HepG2 (cell line): Measurements from ENCODE around the gene ELAVL3. TPM values are rescaled to one million over a fixed set of nuclear protein-coding genes. Genes with fewer than 3 reads are reported as not detected.
A peak's percentile ranks its signal among the peaks of the same experiment; 100 is the strongest.

Experiments used
- CEBPG ChIP-seq: IDR thresholded peaks from 2 replicates; pipeline ENCODE4 v1.6.1; 2016
- GATAD2A ChIP-seq: IDR thresholded peaks from 2 replicates; pipeline ENCODE4 v1.6.1; 2016
- HMGXB4 ChIP-seq, 2 experiments: sonication (generic) in 1 of 2; formaldehyde crosslinking in 1 of 2; IDR thresholded peaks; 2 replicates each; pipeline versions ENCODE4 v1.4.0 to v1.6.1; 2018 to 2020; ENCODE audit warnings: missing genetic modification reagents in 2 of 2, borderline replicate concordance in 1 of 2, low read depth in 1 of 2, mild to moderate bottlenecking in 1 of 2, missing biosample characterization in 1 of 2
- HNRNPLL ChIP-seq: fragments of 200-400 bp; formaldehyde crosslinking; IDR thresholded peaks from 2 replicates; pipeline ENCODE4 v1.6.1; 2017; ENCODE audit warnings: mild to moderate bottlenecking, low read depth, low read length; ENCODE audit not compliant: poor library complexity, severe bottlenecking
- NFYB ChIP-seq: sonication (generic); formaldehyde crosslinking; IDR thresholded peaks from 2 replicates; pipeline ENCODE4 v1.4.0; 2020; ENCODE audit warnings: missing genetic modification reagents
- PATZ1 ChIP-seq: sonication (generic); formaldehyde crosslinking; IDR thresholded peaks from 2 replicates; pipeline ENCODE4 v1.4.0; 2020; ENCODE audit warnings: missing genetic modification reagents
- SMC3 ChIP-seq: IDR thresholded peaks from 2 replicates; pipeline ENCODE4 v1.6.1; 2011; ENCODE audit warnings: low read length, improper control_type of control experiment
- SRY ChIP-seq: sonication (generic); formaldehyde crosslinking; IDR thresholded peaks from 2 replicates; pipeline ENCODE4 v1.8.0; 2022; ENCODE audit warnings: mild to moderate bottlenecking, missing genetic modification reagents
- TFDP2 ChIP-seq: sonication (generic); formaldehyde crosslinking; IDR thresholded peaks from 2 replicates; pipeline ENCODE4 v1.4.0; 2020; ENCODE audit warnings: missing genetic modification reagents
- THYN1 ChIP-seq: sonication (generic); formaldehyde crosslinking; IDR thresholded peaks from 2 replicates; pipeline ENCODE4 v1.8.1; 2023; ENCODE audit warnings: low read depth, mild to moderate bottlenecking, moderate library complexity, missing genetic modification reagents, borderline replicate concordance
- ZBTB37 ChIP-seq: sonication (generic); formaldehyde crosslinking; IDR thresholded peaks from 2 replicates; pipeline ENCODE4 v1.4.0; 2020; ENCODE audit warnings: mild to moderate bottlenecking, missing genetic modification reagents
- ZNF121 ChIP-seq: sonication (generic); formaldehyde crosslinking; IDR thresholded peaks from 2 replicates; pipeline ENCODE4 v1.5.0; 2020; ENCODE audit warnings: mild to moderate bottlenecking, missing genetic modification reagents
- polyA plus RNA-seq, 8 experiments: library from polyadenylated mRNA; depleted of rRNA in 3 of 8; stranded (reverse) in 7 of 8; unstranded in 1 of 8; fragments of >200 nt; fragmentation: Illumina TruSeq in 4 of 8; extraction: Trizol in 4 of 8; gene quantifications; 2 replicates each; pipeline versions ENCODE4 v1.2.1 to v1.2.3, GENCODE V29; 2011 to 2016; ENCODE audit warnings: low read depth in 4 of 8, missing spikeins in 1 of 8, mixed read lengths in 1 of 8; ENCODE audit not compliant: insufficient read depth in 1 of 8
- total RNA-seq, 5 experiments: library from RNA; depleted of rRNA; stranded (reverse); fragments of >200 nt; fragmentation: Illumina TruSeq; extraction: Trizol; gene quantifications; 2 replicates each; pipeline ENCODE4 v1.2.3, GENCODE V29; 2016; ENCODE audit warnings: low read depth in 1 of 5
- TF ChIP-seq, protein P1 (sequence below): sonication (generic); formaldehyde crosslinking; IDR thresholded peaks from 2 replicates; pipeline ENCODE4 v1.4.0; 2020; ENCODE audit warnings: mild to moderate bottlenecking, missing genetic modification reagents, borderline replicate concordance
- TF ChIP-seq, protein P2 (sequence below): sonication (generic); formaldehyde crosslinking; IDR thresholded peaks from 2 replicates; pipeline ENCODE4 v1.4.0; 2020; ENCODE audit warnings: missing genetic modification reagents, borderline replicate concordance

ELAVL3 gene
- total and polyA plus RNA-seq, 2 of the 13 experiments (the other 11 are each of a cell fraction or from before 2014, with no cell fraction given) = 0.03 TPM; not detected in 1

DNA sequence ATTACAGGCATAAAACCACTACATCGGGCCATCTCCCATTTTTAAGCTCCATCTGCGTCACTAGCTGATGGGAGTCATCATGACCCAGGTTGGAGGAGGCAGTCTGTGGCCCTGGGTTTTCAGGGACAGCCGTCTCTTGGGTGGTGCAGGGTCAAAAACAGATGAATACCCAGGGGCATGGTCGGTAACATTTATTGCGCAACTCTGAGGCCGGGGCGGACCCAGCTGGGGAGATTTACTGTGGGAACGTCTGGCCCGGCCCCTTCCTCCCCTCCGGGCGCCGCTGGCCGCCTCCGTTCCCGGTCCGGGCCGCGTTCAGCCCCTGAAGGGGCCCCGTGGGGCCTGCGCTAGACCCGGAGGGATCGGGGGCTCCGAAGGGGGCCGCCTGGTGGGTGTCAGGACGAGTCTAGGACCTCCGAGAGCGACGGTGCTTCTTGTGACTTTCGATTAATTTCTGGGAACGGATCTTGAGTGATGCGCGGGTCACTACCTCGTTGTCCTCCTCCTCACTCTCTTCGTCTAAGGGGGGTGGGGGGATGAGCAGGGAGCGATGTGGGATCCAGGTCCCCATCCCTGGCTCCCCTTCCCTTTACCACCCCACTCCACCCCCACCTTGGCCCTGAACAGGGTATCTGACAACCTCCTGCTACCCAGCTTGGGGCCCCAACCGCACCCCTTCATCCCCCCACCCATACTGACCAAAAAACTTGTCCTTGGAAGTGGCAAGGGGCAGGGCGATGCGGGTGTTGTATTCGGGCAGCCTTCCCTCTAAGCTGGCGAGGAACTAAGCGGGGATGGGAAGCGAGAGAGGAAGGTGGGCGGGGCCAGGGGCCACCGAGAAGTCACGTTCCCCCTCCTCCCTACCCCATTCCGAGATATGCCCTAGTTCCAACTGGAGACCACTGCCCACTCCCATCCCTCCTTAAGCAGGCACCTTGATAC is 60.1 kb downstream of the ELAVL3 start (continued):
- TF ChIP-seq TFDP2 (CRISPR knock-in tag) (no peak), ZBTB37 (no peak), GATAD2A (CRISPR knock-in tag) (peak; percentile 41; the same call in 1 of the 2 replicates), CEBPG (CRISPR knock-in tag) (peak; percentile 93), NFYB (CRISPR knock-in tag) (no peak), SMC3 (peak; percentile 4; the same call in 1 of the 2 replicates), ZNF121 (CRISPR knock-in tag) (peak; percentile 16; the same call in 1 of the 2 replicates), SRY (CRISPR knock-in tag) (no peak), THYN1 (CRISPR knock-in tag) (no peak), HMGXB4 (CRISPR knock-in tag; IDR thresholded peaks at IDR 0.05; ENCODE audit: borderline replicate concordance in 1 of 2, low read depth in 1 of 2) (no peak), HNRNPLL (peak; percentile 53), PATZ1 (CRISPR knock-in tag) (peak; percentile 57; the same call in 1 of the 2 replicates)
- TF ChIP-seq, protein P1, sequence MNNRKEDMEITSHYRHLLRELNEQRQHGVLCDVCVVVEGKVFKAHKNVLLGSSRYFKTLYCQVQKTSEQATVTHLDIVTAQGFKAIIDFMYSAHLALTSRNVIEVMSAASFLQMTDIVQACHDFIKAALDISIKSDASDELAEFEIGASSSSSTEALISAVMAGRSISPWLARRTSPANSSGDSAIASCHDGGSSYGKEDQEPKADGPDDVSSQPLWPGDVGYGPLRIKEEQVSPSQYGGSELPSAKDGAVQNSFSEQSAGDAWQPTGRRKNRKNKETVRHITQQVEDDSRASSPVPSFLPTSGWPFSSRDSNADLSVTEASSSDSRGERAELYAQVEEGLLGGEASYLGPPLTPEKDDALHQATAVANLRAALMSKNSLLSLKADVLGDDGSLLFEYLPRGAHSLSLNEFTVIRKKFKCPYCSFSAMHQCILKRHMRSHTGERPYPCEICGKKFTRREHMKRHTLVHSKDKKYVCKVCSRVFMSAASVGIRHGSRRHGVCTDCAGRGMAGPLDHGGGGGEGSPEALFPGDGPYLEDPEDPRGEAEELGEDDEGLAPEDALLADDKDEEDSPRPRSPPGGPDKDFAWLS (CRISPR knock-in tag) = no peak
- TF ChIP-seq, protein P2, sequence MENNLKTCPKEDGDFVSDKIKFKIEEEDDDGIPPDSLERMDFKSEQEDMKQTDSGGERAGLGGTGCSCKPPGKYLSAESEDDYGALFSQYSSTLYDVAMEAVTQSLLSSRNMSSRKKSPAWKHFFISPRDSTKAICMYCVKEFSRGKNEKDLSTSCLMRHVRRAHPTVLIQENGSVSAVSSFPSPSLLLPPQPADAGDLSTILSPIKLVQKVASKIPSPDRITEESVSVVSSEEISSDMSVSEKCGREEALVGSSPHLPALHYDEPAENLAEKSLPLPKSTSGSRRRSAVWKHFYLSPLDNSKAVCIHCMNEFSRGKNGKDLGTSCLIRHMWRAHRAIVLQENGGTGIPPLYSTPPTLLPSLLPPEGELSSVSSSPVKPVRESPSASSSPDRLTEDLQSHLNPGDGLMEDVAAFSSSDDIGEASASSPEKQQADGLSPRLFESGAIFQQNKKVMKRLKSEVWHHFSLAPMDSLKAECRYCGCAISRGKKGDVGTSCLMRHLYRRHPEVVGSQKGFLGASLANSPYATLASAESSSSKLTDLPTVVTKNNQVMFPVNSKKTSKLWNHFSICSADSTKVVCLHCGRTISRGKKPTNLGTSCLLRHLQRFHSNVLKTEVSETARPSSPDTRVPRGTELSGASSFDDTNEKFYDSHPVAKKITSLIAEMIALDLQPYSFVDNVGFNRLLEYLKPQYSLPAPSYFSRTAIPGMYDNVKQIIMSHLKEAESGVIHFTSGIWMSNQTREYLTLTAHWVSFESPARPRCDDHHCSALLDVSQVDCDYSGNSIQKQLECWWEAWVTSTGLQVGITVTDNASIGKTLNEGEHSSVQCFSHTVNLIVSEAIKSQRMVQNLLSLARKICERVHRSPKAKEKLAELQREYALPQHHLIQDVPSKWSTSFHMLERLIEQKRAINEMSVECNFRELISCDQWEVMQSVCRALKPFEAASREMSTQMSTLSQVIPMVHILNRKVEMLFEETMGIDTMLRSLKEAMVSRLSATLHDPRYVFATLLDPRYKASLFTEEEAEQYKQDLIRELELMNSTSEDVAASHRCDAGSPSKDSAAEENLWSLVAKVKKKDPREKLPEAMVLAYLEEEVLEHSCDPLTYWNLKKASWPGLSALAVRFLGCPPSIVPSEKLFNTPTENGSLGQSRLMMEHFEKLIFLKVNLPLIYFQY = 0 out of 2 replicates have a peak, but pooled peaks have one; percentile 26
